ENCODE results near the gene RTP5. TPM values are rescaled to one million over a fixed set of nuclear protein-coding genes. Genes with fewer than 3 reads are reported as not detected.

RTP5 gene
- total RNA-seq, 1 experiment from 2014 or later = not detected

GRCh38 chr2:241862093-241862492 is 7.4 kb upstream of the RTP5 start:
- RAD21 ChIA-PET (ENCODE audit: low non-redundant PET in 1 of 2, low total read pairs in 2 of 2, uncharacterized antibody in 2 of 2, unreplicated experiment in 2 of 2) = no interaction called here

More at GRCh38 chr2:241862093-241862492, 7.4 kb upstream of the RTP5 start:
- H3K36me3 ChIP-seq (ENCODE audit: control insufficient read depth in 1 of 2, insufficient read depth in 2 of 2, low read length in 2 of 2) = no peaks in the 10 kb centered on the region
- ChIA-PET POLR2A (no interaction called here), CTCF (no interaction called here)
- H3K4me2 ChIP-seq (ENCODE audit: low read length) = no peak overlapping the region
- no peak for ATAC-seq
- TF ChIP-seq JUND (IDR thresholded peaks at IDR 0.05) (no peak), CBX3 (IDR thresholded peaks at IDR 0.05; ENCODE audit: low read depth) (no peak), TCF7L2 (IDR thresholded peaks at IDR 0.05; ENCODE audit: borderline replicate concordance, extremely low read depth, insufficient read depth, insufficient read length) (no peak), ZFX (IDR thresholded peaks at IDR 0.05) (no peak), EZH2phosphoT487 (IDR thresholded peaks at IDR 0.05; ENCODE audit: borderline replicate concordance) (no peak), REST (IDR thresholded peaks at IDR 0.05; ENCODE audit: low read depth) (no peak), YY1 (IDR thresholded peaks at IDR 0.05; ENCODE audit: extremely low read depth, insufficient replicate concordance, low read depth, low read length) (no peak), CEBPB (IDR thresholded peaks at IDR 0.05; ENCODE audit: low read depth) (no peak), EZH2 (IDR thresholded peaks at IDR 0.05) (no peak), ZBTB33 (IDR thresholded peaks at IDR 0.05; ENCODE audit: extremely low read depth, insufficient replicate concordance, low read length) (no peak), SP1 (IDR thresholded peaks at IDR 0.05; ENCODE audit: low read depth) (no peak), ATF3 (IDR thresholded peaks at IDR 0.05) (no peak), CTCF (IDR thresholded peaks at IDR 0.05 in 2 of 3, conservative IDR thresholded peaks at IDR 0.05 in 1 of 3; ENCODE audit: borderline replicate concordance in 1 of 3, insufficient read depth in 1 of 3, low read depth in 2 of 3, low read length in 2 of 3) (no peak), FOSL1 (IDR thresholded peaks at IDR 0.05; ENCODE audit: low read depth) (no peak), POLR2AphosphoS5 (IDR thresholded peaks at IDR 0.05; ENCODE audit: low read depth, low read length) (no peak), MAX (IDR thresholded peaks at IDR 0.05) (no peak), SIN3A (IDR thresholded peaks at IDR 0.05; ENCODE audit: low read depth) (no peak), EGR1 (IDR thresholded peaks at IDR 0.05; ENCODE audit: low read depth) (no peak)
- no TSS peak for BruUV-seq (replicated peaks)
- H4K20me1 ChIP-seq (ENCODE audit: insufficient read depth) = no peaks in the 10 kb centered on the region
- no peak overlapping the region for H3K9ac ChIP-seq (ENCODE audit: low read length)
- no peak overlapping the region for H3K4me3 ChIP-seq (replicated peaks in 1 of 2; ENCODE audit: low read depth in 1 of 2, low read length in 2 of 2)
- no peaks in the 10 kb centered on the region for H3K9me2 ChIP-seq (ENCODE audit: insufficient read depth)
- no peak for DNase-seq (ENCODE audit: low read depth, low spot score)
- peaks cover 0 to 9% of the 10 kb centered on the region in 2 experiments; a peak in 1 of 4 replicates for H3K9me3 ChIP-seq (ENCODE audit: control insufficient read depth in 1 of 2, insufficient read depth in 1 of 2, low read depth in 1 of 2, low read length in 2 of 2)
- no peaks in the 10 kb centered on the region for H3K79me2 ChIP-seq (ENCODE audit: insufficient read depth, low read length)
- intact Hi-C loops (cut with micrococcal nuclease) = no loop called here
- H3K4me1 ChIP-seq (ENCODE audit: control insufficient read depth in 1 of 2, insufficient read depth in 2 of 2, low read length in 2 of 2) = no peaks in the 10 kb centered on the region; a peak in 1 of 4 replicates
- no peaks in the 10 kb centered on the region for H3K27me3 ChIP-seq (ENCODE audit: insufficient read depth, low read length)
- no peak overlapping the region for H3K27ac ChIP-seq (ENCODE audit: low read depth, low read length)
- no peak overlapping the region for H2AFZ ChIP-seq (ENCODE audit: low read depth, low read length, poor library complexity, severe bottlenecking)

Measured in HCT116 (cell line).